Effector memory CD4-positive, alpha-beta T cell (primary cell): ENCODE results near the gene KCNJ8.
"Not testable (repeated sequence)": the region's sequence is repeated elsewhere in the genome, so short reads cannot be mapped to it uniquely, and the experiment has no call there.

ENCODE experiments used
- DNase-seq, 3 donors: peaks; one replicate each; pipeline ENCODE4 v3.0.0-alpha.2; 2020
- H3K27ac ChIP-seq: 2 replicates; pipeline ENCODE4 v1.7.0; 2013; ENCODE audit warnings: mild to moderate bottlenecking, low read length, moderate library complexity; ENCODE audit not compliant: insufficient read depth, poor library complexity, severe bottlenecking
- H3K27me3 ChIP-seq: replicated peaks from 2 replicates; pipeline ENCODE4 v1.7.0; 2013; ENCODE audit warnings: mild to moderate bottlenecking, low read length; ENCODE audit not compliant: insufficient read depth, control insufficient read depth, poor library complexity, severe bottlenecking
- H3K36me3 ChIP-seq: 2 replicates; pipeline ENCODE4 v1.7.0; 2013; ENCODE audit warnings: mild to moderate bottlenecking, low read length, moderate library complexity; ENCODE audit not compliant: control insufficient read depth, insufficient read depth
- H3K4me1 ChIP-seq: 2 replicates; pipeline ENCODE4 v1.7.0; 2013; ENCODE audit warnings: low read length, mild to moderate bottlenecking; ENCODE audit not compliant: control insufficient read depth, insufficient read depth, poor library complexity, severe bottlenecking
- H3K4me3 ChIP-seq: 2 replicates; pipeline ENCODE4 v1.7.0; 2013; ENCODE audit warnings: low read length, low read depth, mild to moderate bottlenecking; ENCODE audit not compliant: insufficient read depth, poor library complexity, severe bottlenecking
- H3K9me3 ChIP-seq: 2 replicates; pipeline ENCODE4 v1.7.0; 2013; ENCODE audit warnings: mild to moderate bottlenecking, low read length, moderate library complexity; ENCODE audit not compliant: control insufficient read depth

The KCNJ8 gene

DNA sequence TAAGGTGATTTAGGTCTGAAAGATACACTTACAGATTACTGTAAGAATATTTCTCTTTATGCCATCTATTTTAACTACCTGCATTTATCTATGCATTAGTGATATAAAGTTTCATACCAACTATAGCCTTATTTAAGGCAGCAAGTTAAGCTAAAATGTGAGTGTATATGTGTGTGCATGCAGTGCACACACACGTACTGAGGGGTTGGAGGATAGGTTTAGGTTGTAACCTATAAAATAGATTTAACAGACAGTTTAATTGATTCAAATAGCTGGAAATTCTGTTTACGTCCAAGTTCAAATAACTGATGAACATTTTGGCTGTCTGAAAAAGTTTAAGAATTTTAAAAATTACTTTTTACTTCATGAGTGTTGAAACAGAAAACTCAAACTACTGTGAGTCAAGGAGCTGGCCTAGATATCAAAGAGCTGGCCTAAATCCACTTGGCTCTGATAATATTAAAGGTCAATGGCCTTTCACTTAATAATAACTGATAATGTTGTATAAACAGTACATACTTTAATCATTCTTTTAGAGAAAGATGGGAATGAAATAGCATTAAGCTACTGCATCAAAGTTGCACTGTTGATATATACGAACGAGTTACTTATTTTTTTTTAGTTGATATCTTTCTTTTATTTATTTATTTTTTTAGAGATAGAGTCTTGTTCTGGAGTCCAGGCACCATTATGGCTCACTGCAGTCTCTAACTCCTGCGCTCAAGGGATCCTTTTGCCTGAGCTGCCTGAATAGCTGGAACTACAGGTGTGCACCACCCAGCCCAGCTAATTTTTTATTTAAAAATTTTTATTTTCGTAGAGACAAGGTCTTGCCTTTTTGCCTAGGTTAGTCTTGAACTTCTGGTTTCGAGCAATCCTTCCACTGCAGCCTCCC, 13.8 kb upstream of the KCNJ8 start:
- H3K4me1 ChIP-seq, result no peaks in the 10 kb centered on the region
- H3K27ac ChIP-seq, result no peak overlapping the region
- no peaks in the 10 kb centered on the region for H3K9me3 ChIP-seq
- no peaks in the 10 kb centered on the region for H3K27me3 ChIP-seq
- H3K4me3 ChIP-seq, result no peak overlapping the region
- DNase-seq, result no peak
- H3K36me3 ChIP-seq, result no peaks in the 10 kb centered on the region

GRCh38 chr12:21786041-21786531, 11.6 kb upstream of the KCNJ8 start:
- no peak for DNase-seq

DNA sequence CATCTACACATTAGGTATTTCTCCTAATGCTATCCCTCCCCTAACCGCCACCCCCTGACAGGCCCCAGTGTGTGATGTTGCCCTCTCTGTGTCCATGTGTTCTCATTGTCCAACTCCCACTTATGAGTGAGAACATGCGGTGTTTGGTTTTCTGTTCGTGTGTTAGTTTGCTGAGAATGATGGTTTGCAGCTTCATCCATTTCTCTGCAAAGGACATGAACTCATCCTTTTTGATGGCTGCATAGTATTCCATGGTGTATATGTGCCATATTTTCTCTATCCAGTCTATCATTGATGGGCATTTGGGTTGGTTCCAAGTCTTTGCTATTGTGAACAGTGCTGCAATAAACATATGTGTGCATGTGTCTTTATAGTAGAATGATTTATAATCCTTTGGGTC, 8.2 kb upstream of the KCNJ8 start:
- H3K27me3 ChIP-seq, H3K4me1 ChIP-seq, H3K27ac ChIP-seq, DNase-seq, H3K9me3 ChIP-seq, H3K36me3 ChIP-seq, H3K4me3 ChIP-seq: not testable (repeated sequence)

More at GRCh38 chr12:21786041-21786531, 11.6 kb upstream of the KCNJ8 start:
- Histone ChIP-seq H3K9me3 (no peaks in the 10 kb centered on the region), H3K4me3 (no peak overlapping the region), H3K27ac (no peak overlapping the region), H3K4me1 (no peaks in the 10 kb centered on the region), H3K27me3 (no peaks in the 10 kb centered on the region), H3K36me3 (no peaks in the 10 kb centered on the region)

- Histone ChIP-seq H3K9me3 (no peaks in the 10 kb centered on the region), H3K36me3 (no peaks in the 10 kb centered on the region), H3K4me1 (no peaks in the 10 kb centered on the region), H3K27ac (no peak overlapping the region), H3K27me3 (no peaks in the 10 kb centered on the region), H3K4me3 (no peak overlapping the region)
- no peak for DNase-seq
Observed at GRCh38 chr12:21780786-21781185, 6.3 kb upstream of the KCNJ8 start.

DNA sequence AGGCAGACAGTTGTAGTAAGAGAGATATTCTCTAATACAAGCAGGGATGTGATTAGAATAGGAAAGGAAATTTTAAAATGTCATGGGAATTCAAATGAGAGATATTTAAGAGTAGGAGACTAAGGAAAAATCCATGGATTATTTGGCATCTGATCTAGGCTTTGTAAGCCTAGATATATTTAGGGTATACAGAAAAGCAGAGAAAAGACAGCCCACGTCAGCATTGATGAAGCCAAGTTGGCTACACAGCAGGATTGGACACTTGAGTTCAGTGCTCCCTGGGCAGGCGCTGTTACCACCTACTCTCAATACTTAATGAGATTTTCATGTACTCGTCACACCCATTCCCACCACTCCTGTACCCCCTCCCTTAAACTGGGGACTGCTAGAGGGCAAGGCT, 1.7 kb upstream of the KCNJ8 start:
- H3K9me3 ChIP-seq, result no peaks in the 10 kb centered on the region
- H3K27me3 ChIP-seq, result peaks cover 9% of the 10 kb centered on the region
- no peaks in the 10 kb centered on the region for H3K36me3 ChIP-seq
- DNase-seq, result no peak
- no peak overlapping the region for H3K4me3 ChIP-seq
- H3K4me1 ChIP-seq, result no peaks in the 10 kb centered on the region
- no peak overlapping the region for H3K27ac ChIP-seq

GRCh38 chr12:21775133-21775820, 771 bp upstream of the KCNJ8 start:
- DNase-seq, result no peak
- Histone ChIP-seq H3K4me3 (no peak overlapping the region), H3K27me3 (peaks cover 9% of the 10 kb centered on the region)

GRCh38 chr12:21773806-21774205, 700 bp downstream of the KCNJ8 start:
- H3K27me3 ChIP-seq, result peaks cover 9% of the 10 kb centered on the region
- H3K36me3 ChIP-seq, result no peaks in the 10 kb centered on the region
- H3K9me3 ChIP-seq, result no peaks in the 10 kb centered on the region
- no peaks in the 10 kb centered on the region for H3K4me1 ChIP-seq
- no peak for DNase-seq
- H3K27ac ChIP-seq, result no peak overlapping the region
- H3K4me3 ChIP-seq, result no peak overlapping the region

More at GRCh38 chr12:21775133-21775820, 771 bp upstream of the KCNJ8 start:
- Histone ChIP-seq H3K4me1 (no peaks in the 10 kb centered on the region), H3K9me3 (no peaks in the 10 kb centered on the region), H3K27ac (no peak overlapping the region), H3K36me3 (no peaks in the 10 kb centered on the region)

GRCh38 chr12:21773263-21773741, 1.2 kb downstream of the KCNJ8 start:
- no peak overlapping the region for H3K27ac ChIP-seq
- H3K27me3 ChIP-seq, result peaks cover 9% of the 10 kb centered on the region
- H3K4me3 ChIP-seq, result no peak overlapping the region
- no peaks in the 10 kb centered on the region for H3K36me3 ChIP-seq
- no peak for DNase-seq
- H3K4me1 ChIP-seq, result no peaks in the 10 kb centered on the region
- no peaks in the 10 kb centered on the region for H3K9me3 ChIP-seq

GRCh38 chr12:21771311-21771710, 3.2 kb downstream of the KCNJ8 start:
- H3K4me1 ChIP-seq, result no peaks in the 10 kb centered on the region
- H3K9me3 ChIP-seq, result no peaks in the 10 kb centered on the region
- H3K27me3 ChIP-seq, result peaks cover 9% of the 10 kb centered on the region
- no peak overlapping the region for H3K4me3 ChIP-seq
- no peak for DNase-seq
- no peak overlapping the region for H3K27ac ChIP-seq
- H3K36me3 ChIP-seq, result no peaks in the 10 kb centered on the region

GRCh38 chr12:21769307-21769706, 5.2 kb downstream of the KCNJ8 start:
- Histone ChIP-seq H3K4me1 (no peaks in the 10 kb centered on the region), H3K36me3 (no peaks in the 10 kb centered on the region), H3K27ac (no peak overlapping the region), H3K4me3 (no peak overlapping the region), H3K27me3 (peaks cover 1% of the 10 kb centered on the region), H3K9me3 (no peaks in the 10 kb centered on the region)
- no peak for DNase-seq
